Activated CD4-positive, alpha-beta T cell treated with anti-CD3 and anti-CD28 coated beads, Interleukin-10, Interleukin-2, amounts not matched to agents 100 ng/mL and 50 ng/mL, durations not matched to agents 16 hours and 8 hours (primary cell): ENCODE data around the gene SIGLEC12.
A peak's percentile ranks its signal among the peaks of the same experiment; 100 is the strongest.
"Not testable (repeated sequence)": the region's sequence is repeated elsewhere in the genome, so short reads cannot be mapped to it uniquely, and the experiment has no call there.

Experiments used
- DNase-seq: peaks from one replicate; pipeline ENCODE4 v3.0.0-alpha.2; 2020

SIGLEC12 gene

DNA sequence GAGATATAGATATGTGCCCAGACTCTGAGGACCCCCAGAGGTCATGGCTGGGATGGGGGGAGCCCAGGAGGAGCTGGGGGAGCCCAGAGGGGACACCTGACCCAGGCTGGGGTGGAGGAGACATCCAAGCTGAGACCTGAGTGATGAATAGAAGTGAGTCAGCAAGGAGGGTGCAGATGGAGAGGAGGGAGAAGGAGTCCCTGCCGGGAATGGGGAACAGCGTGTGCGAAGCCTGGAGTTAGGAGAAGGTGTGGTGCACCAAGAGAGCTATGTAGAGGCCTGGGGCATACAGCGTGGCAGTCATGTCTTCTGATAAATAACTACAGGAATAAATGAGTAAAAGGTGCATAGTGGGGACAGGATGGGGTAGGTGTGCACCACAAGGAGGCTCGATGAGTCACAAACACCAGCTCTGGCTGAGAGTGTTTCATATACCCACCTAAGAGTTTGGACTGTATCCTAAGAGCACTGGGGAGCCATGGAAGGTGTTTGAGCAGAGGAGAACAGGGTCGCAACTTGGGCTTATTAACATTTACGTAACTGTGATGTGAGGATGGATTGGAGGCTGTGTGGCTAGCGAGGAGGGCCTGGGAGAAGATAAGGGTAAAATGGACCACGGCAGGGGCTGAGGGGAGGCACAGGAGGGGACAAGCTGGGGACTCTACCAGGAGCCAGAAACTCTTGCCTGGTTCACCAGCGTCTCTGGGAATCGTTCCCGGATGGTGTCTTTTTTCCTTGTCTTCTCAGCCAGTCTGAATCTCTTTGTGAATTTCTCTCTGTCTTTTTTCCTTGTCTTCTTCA lies 21.9 kb downstream of the SIGLEC12 start:
- no peak for DNase-seq

- DNase-seq, result no peak
Observed at GRCh38 chr19:51478381-51479234, 23.0 kb downstream of the SIGLEC12 start, which contains the start of gene CEACAM18. CEACAM18 (plus strand) TSS chr19:51478539.

GRCh38 chr19:51477344-51477743 lies 24.3 kb downstream of the SIGLEC12 start:
- no peak for DNase-seq

DNA sequence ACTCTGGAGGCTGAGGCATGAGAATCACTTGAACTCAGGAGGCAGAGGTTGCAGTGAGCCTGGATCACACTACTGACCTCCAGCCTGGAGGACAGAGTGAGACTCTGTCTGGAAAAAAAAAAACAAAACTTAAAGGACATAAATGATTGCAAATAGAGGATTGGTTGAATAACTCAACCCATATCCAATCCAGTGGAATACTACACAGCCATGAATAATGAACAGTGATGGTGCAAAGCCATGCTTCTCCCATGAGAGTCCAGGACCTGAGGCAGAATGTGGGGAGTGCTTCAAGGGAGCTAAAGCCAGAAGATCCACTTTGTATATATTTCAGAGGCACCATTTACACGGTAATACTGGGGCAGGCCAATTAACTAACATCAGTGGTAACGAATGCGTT lies 25.4 kb downstream of the SIGLEC12 start:
- no peak for DNase-seq

DNA sequence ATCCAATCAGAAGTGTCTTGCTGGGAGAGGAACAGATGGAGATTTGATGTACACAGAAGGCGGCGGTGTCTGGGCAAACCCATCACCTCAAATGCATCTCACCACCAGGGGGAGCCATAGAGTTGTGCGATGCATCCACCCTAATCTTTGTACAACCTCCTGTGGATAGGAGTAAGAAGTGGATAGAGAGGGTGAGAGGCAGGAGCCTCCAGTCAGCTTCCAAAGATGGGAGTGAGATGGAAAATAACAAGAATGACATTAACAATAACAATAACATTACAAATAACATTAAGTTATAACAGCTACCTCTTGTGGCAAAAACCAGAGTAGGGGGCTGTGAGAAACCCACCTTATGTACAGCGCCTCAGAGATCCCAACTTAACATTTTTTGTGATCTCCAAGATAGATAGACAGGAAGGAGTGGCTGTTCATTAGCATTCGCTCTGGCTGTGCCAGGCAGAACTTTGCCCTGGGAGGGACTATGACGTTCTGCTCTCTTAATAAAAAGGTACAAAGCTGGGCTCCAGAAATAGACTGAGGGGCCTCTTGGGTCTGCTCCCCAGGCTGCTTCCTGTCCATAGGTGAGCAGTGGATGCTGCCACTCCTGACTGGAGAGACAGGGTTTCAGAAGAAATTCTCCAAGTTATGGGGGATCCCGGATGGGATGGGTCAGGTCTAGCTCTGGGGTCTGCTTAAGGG lies 28.4 kb downstream of the SIGLEC12 start:
- DNase-seq, result peak; percentile 81

GRCh38 chr19:51472607-51473006 lies 29.0 kb downstream of the SIGLEC12 start:
- no peak for DNase-seq

- DNase-seq, result no peak
Observed at GRCh38 chr19:51471527-51471926, 30.1 kb downstream of the SIGLEC12 start.

GRCh38 chr19:51470966-51471365 lies 30.6 kb downstream of the SIGLEC12 start:
- no peak for DNase-seq

DNA sequence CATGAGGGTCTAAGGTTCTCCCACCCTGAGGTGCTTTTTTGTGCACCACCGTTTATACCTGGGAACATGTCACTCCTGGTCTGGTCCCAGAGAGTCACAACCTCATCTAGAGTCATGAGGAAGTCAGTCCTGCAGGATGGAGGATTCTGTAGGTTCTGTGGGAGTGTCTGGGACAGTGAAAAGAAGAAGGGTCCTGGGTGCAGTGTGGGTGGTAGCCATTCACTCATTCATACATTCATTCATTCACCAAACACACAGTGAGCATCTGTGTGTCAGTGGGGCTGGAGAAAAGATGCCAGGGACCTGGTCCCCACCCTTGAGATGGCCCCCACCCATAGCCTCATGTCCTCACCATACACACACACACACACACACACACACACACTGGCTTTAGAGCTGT lies 32.0 kb downstream of the SIGLEC12 start:
- no peak for DNase-seq

- no peak for DNase-seq
Observed at GRCh38 chr19:51469162-51469561, 32.4 kb downstream of the SIGLEC12 start.

DNA sequence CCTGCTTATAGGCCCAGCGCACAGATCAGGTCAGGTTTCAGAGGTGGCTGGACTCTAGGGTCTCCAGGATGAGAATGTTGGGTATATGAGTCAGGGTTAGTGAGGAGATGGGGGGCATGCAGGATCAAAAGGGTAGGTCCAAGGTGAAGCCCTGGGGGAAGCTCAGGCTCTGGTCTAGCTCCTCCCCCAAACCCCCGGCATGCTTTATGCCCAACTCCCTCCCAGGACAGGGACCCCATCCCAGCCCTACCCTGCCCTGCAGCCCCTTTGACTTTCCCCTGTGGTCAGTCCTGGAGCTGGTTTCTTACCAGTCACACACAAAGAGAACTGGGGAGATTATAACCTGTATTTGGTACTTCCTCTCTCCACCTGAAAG lies 33.1 kb downstream of the SIGLEC12 start:
- no peak for DNase-seq

DNA sequence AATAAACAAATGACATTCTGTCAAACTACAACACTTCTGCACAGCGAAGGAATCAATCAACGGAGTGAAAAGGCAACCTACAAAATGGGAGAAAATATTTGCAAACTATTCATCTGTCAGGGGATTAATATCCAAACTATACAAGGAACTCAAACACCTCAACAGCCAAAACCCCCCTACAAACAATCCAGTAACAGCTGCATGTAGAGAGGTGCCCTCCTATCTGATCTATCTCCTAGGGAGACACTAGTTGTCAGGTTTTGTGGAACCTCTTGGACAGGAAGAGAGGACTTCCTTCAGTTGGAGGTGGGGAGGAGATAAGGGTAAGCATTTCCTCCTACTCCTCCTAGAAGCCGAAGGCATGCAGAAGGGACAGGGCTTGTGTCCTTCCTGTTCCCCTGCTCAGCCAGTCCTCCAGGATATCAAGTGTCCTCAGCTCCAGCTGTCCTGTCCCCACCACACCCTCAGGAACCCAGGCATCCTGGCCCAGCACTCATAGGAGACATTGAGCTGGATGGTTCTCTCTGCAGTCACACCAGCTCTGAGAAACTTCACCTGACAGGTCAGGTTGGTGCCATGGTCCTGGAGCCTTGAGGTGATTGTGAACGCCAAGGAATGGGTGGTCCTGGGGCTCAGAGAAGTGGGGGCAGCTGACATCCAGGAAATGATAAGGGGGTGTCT lies 33.6 kb downstream of the SIGLEC12 start:
- no peak for DNase-seq

DNA sequence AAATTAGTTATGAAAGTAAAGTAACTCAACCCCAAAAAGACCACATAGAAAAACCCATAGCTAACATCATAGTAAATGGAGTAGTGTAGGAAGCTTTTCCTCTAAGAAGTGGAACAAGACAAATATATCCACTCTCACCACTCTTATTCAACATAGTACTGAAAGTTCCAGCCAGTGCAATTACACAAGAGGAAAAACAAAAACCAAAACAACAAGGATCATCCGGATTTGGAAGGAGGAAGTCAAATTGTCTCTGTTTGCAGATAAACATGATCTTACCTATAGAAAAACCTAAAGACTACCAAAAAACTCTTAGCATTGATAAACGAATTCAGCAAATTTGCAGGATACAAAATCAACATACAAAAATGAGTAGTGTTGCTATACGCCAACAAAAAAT lies 34.9 kb downstream of the SIGLEC12 start:
- DNase-seq, result no peak

DNA sequence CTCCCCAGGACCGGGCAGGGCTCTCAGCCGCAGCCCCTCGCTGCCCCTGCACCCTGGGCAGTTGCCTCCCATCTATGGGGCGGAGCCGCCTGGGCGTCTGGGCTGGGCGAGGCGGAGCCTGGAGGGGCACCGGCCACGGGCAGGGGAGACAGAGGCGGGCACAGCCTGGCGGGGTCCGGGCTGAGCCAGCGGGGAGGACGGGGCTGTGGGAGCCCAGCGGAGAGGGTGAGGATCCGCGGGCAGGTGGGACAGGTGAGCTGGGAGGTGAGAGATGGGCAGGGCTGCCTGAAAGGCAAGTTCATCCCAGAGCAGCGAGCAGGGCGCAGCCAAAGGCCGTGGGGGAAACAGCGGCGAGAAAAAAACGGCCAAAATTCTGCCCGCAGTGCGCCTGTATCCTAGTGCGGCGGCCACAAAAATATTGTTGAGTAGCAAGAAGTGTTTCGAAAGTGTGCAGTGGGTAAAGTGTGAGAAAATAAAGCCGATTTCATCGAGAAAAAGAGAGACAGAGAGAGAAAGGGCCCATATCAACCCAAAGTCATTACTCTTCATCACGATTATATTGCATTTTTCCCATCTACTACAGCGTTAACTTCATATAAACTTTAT lies 37.5 kb downstream of the SIGLEC12 start:
- not testable (repeated sequence) for DNase-seq

DNA sequence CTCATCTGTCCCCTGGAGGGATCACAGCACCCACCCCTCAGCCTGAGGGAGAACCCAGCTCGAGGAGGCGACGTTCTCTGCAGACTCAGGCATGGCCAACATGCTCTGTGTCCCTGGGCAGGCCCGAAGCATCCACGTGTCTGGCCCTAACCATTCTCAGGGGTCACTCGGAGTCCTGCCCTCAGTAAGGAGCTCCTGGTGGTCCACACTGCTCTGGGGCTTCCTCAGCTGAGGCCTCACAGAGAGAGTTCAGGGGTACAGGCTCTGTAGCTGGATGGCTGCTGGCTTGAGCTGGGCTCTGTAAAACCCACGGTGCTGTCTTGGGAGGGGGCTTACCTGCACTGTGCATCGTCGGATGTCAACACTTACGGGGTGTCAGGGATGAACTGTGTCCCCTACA lies 38.9 kb downstream of the SIGLEC12 start:
- DNase-seq, result no peak

DNA sequence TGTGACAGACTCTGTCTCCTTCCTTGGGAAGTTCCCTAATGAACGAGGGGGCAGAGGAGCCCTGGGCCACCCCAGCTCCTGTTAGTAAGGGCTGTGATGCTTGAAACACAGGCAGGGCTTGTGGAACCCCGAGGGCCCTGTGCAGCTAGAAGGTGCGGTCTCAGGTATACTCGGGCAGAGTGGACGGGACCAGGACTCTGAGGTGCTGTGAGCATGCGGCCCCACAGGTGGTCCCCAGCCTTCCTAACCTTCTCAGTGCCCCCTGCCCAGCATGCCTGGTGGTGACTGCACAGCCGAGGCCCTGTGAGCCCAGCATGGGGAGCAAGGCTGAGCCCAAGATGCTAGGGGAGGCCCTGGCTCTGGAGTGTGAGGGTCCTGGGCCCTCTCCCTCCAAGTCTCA lies 39.3 kb downstream of the SIGLEC12 start:
- no peak for DNase-seq

DNA sequence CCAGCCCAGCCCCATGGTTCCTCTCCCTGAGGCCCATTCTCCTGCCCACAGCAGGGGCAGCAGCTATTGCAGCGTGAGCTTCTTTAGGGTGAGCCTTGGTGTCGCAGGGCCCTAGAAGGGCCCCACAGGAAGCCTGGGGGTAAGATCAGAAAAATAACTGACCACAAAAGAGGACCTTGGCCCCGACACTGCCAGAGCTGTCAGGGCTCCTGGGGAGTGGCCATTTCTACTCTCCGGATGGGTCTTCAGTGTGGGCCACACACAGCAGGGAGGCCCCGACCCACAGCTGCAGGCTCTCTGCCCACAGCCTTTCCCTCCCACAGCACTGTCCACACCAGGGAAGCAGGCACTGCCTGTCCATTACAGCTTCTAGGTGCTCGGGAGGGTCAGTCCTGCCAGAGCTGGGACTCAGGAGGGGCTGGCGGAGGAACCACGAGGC lies 39.9 kb downstream of the SIGLEC12 start:
- no peak for DNase-seq

DNA sequence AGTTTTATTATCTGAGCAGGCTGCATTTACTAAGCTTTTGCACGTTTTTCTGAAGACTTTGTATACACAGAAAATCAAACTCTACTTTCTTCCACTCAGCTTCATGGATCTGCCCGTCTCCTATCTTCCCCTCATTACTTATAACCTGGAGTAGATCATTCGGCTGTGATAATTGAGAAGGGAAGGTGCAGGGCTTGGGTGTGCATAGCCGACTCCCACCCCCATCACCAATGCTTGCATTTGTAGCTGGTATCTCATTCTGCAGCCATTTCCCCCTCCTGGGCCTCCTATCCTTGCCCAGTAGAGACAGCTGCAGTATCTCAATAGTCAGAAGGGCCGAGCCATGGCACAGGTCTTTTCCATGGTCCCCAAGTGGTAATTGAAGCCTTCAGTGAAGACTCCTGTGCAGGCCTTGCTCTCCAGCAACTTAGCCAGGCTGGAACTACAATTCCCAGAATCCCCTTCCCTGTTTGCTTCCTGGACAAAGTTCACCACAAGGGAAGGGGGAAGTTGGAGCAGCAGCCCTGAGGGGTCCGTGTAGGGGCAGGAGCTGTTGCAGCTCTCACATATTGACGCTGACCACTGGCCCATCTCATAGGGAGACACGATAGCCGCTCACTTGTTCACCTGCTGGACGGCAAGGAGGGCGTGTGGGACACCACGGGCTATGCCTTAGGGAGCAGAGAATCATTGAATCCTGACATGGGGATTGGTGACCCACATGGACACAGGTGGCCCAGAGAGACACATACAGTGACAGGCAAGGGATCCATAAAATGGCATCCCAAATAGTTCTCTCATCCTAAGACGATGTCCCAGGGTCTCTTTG lies 41.2 kb downstream of the SIGLEC12 start:
- no peak for DNase-seq

DNA sequence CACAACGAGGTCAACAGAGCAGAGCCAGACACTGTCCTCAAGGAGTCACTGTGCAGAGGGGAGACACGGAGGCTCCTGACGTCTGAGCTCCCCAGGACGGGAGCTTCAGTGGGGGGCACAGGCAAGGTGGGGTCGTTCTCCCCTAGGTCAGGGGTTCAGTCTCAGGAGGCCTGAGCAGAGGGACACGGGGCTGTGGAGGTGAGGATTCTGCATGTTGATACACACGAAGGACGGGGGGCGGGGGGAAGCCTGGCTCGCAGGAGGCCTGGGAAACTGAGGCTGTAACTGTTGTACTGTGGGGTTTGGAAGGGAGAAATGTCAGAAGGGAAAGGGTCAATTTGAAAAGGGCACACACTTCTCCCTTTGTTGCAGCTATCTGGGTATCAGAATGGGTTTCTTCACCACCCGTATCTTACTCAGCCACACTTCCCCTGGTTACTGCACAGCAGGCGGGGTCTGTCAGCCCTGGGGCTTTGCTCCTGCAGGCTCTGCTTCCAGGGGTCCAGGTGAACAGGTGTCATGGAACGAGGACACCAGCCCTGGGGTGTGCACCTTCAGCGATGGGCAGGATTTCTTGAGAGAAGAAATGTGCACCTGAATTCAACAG lies 42.6 kb downstream of the SIGLEC12 start:
- DNase-seq, result no peak

DNA sequence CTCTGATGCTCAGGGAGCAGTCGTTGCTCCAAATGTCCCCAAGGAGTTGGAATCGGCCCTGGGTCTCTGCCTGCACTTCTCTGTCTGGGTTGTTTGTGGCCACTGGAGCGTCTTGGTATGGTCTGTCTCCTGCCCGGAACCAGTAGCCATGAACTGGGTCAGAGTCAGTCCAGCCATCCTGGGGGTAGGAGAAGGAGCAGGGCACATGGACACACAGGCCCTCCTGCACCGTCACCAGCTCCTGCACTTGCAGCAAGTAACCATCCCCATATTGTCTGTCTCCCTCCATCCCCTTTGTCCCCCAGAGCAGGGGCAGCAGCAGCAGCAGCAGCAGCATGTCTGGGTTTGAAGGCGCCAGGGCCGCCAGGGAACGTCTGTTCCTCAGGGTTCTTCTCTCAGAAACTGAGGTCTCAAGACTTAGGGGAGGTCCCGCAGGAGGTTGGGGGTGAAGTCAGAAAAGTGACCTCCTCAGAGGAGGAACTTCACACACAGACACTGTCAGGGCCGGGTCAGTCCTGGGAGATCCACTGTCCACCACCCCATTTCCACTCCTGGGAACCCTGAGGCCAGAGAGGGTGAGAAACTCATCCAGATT lies 43.5 kb downstream of the SIGLEC12 start, which contains the start of gene SIGLEC8:
SIGLEC8 (minus strand) TSS at position 404 of the 595 bp plus-strand sequence; CDS start at position 337, 67 bp downstream.
- no peak for DNase-seq
